Limb (tissue), 2 donors: ENCODE results near the gene KRTAP12-3.

Experiments used
- DNase-seq, 2 donors: peaks; one replicate each; pipeline ENCODE4 v3.0.0-alpha.2; 2016; ENCODE audit errors: extremely low spot score in 2 of 2

The KRTAP12-3 gene

GRCh38 chr21:44702111-44702972 lies 44.6 kb downstream of the KRTAP12-3 start:
- no peak for DNase-seq

- DNase-seq: no peak
Measured at GRCh38 chr21:44702973-44703730, 45.4 kb downstream of the KRTAP12-3 start.

GRCh38 chr21:44703731-44704635 lies 46.3 kb downstream of the KRTAP12-3 start:
- no peak for DNase-seq

- no peak for DNase-seq
Measured at GRCh38 chr21:44704636-44705001, 46.9 kb downstream of the KRTAP12-3 start.

GRCh38 chr21:44706026-44706705 lies 48.4 kb downstream of the KRTAP12-3 start:
- no peak for DNase-seq

- no peak for DNase-seq
Measured at GRCh38 chr21:44706706-44707581, 49.2 kb downstream of the KRTAP12-3 start.
